Vagina (tissue), 2 donors: ENCODE results near the gene CIAO3.

Source experiments
- CTCF ChIP-seq, 3 experiments: fragments of 450-650 bp in 2 of 3; fragments of 200-600 bp in 1 of 3; sonication (generic) in 1 of 3; IDR thresholded peaks; one replicate each; pipeline ENCODE4 v1.5.1; 2017 to 2019; ENCODE audit warnings: antibody characterized with exemption in 3 of 3, mild to moderate bottlenecking in 2 of 3, moderate library complexity in 2 of 3
- POLR2A ChIP-seq, 2 donors: fragments of 450-650 bp; IDR thresholded peaks; one replicate each; pipeline ENCODE4 v1.6.1; 2017; ENCODE audit warnings: antibody characterized with exemption in 2 of 2, mild to moderate bottlenecking in 2 of 2, moderate library complexity in 2 of 2
- POLR2AphosphoS5 ChIP-seq, 2 donors: sonication (generic); formaldehyde crosslinking; IDR thresholded peaks; one replicate each; pipeline ENCODE4 v1.9.0; 2017; ENCODE audit warnings: antibody characterized with exemption in 2 of 2, mild to moderate bottlenecking in 2 of 2, low read depth in 1 of 2; ENCODE audit not compliant: insufficient read depth in 1 of 2

DNA sequence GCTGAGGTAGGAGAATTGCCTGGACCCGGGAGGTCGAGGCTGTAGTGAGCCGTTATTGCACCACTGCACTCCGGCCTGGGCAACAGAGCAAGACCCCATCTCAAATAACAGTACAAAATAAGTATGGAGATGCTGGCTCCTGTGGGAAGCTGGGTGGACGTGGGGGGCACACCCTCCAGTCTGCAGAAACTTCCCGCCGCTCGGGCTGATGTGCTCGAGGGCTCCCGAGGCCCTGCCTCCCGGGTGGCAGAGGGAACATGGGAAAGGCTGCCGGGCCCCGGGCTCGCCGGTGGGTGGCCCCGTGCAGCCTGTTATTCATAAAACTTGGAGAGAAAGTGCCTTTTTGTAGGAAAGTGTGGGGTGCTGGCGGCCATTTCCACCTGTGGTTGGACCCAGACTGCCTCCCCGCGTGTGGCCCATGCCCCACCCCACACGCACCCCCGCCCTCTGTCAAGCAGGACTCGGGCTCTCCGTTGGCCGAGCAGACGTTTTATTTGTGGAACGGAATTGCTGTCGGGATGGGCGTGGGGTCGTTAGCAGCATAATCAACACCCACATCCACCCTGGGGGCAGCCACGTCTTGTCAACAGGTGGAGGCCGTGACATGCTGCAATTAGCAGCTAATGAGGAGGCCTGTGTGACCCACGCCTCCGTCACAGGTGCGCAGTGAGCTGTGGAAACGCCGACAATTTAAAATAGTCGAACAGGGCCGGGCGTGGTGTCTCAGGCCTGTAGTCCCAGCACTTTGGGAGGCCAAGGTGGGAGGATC lies 7.4 kb upstream of the CIAO3 start:
- TF ChIP-seq CTCF (IDR thresholded peaks at IDR 0.05) (no peak), POLR2AphosphoS5 (IDR thresholded peaks at IDR 0.05; ENCODE audit: insufficient read depth in 1 of 2, low read depth in 1 of 2) (no peak), POLR2A (IDR thresholded peaks at IDR 0.05) (no peak)
